ENCODE results near the gene C1QL3.

DNA sequence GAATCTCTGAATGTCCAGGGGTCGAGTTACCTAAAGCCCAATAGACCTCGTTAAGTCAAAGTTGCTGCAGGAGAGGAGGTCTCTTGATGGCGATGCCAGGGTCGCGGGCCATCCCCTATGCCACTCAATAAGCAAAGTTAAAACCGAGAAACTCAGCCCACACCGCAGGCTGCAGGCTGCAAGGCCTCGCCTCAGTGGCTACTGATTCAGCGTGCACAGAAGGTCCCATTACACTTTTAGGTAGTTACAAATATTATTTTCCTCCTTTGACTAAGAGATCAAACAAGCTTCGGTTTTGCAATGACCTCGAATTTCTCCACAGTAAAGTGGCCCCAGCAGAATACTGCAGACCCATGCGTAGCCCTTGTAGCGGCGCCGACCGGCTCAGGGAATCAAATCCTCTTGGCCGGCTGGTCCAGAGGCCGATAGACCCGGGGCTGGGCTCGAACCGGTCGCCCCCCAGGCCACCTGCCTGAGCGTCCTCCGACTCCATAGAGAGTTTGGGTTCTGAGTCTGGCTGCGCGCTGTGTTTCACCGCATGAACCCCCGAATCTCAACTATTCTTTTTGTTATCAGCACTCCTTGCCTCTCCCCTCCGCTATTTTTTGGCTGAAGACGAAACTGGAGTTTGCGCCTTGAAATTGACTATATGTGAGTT lies 2.3 kb downstream of the C1QL3 start:
- TF ChIP-seq, protein P1, sequence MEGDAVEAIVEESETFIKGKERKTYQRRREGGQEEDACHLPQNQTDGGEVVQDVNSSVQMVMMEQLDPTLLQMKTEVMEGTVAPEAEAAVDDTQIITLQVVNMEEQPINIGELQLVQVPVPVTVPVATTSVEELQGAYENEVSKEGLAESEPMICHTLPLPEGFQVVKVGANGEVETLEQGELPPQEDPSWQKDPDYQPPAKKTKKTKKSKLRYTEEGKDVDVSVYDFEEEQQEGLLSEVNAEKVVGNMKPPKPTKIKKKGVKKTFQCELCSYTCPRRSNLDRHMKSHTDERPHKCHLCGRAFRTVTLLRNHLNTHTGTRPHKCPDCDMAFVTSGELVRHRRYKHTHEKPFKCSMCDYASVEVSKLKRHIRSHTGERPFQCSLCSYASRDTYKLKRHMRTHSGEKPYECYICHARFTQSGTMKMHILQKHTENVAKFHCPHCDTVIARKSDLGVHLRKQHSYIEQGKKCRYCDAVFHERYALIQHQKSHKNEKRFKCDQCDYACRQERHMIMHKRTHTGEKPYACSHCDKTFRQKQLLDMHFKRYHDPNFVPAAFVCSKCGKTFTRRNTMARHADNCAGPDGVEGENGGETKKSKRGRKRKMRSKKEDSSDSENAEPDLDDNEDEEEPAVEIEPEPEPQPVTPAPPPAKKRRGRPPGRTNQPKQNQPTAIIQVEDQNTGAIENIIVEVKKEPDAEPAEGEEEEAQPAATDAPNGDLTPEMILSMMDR (IDR thresholded peaks at IDR 0.05), result no peak
- TF ChIP-seq EP300 (IDR thresholded peaks at IDR 0.05), result no peak

Data from ovary (tissue), 3 donors.